Measurements from ENCODE around the gene SMPDL3B. TPM values are rescaled to one million over a fixed set of nuclear protein-coding genes. Genes with fewer than 3 reads are reported as not detected.
"Not testable (repeated sequence)": the region's sequence is repeated elsewhere in the genome, so short reads cannot be mapped to it uniquely, and the experiment has no call there.

Gene SMPDL3B
- total RNA-seq, 1 donor from 2014 or later: not detected

GRCh38 chr1:27994060-27994459 lies 59.3 kb downstream of the SMPDL3B start:
- intact Hi-C loops (cut with DNase I): no loop called here
- Histone ChIP-seq H3K27ac (no peak overlapping the region), H3K4me3 (no peak overlapping the region), H3K36me3 (peaks cover 57 to 84% of the 10 kb centered on the region in 2 donors), H3K9me3 (no peaks in the 10 kb centered on the region), H3K4me1 (no peaks in the 10 kb centered on the region), H3K27me3 (no peaks in the 10 kb centered on the region)
- no peak for TF ChIP-seq CTCF (IDR thresholded peaks at IDR 0.05)
- DNase-seq (ENCODE audit: low spot score in 2 of 2): no peak

GRCh38 chr1:27994526-27994925 lies 59.7 kb downstream of the SMPDL3B start:
- DNase-seq (ENCODE audit: low spot score in 2 of 2): not testable (repeated sequence)
- peaks cover 52 to 84% of the 10 kb centered on the region in 2 donors for H3K36me3 ChIP-seq

GRCh38 chr1:27999055-27999454 lies 64.3 kb downstream of the SMPDL3B start:
- Histone ChIP-seq H3K9me3 (no peaks in the 10 kb centered on the region), H3K36me3 (peaks cover 55 to 89% of the 10 kb centered on the region in 2 donors), H3K4me3 (no peak overlapping the region), H3K4me1 (no peaks in the 10 kb centered on the region), H3K27me3 (no peaks in the 10 kb centered on the region), H3K27ac (no peak overlapping the region)
- no peak for DNase-seq (ENCODE audit: low spot score in 2 of 2)
- intact Hi-C loops (cut with DNase I): no loop called here
- TF ChIP-seq CTCF (IDR thresholded peaks at IDR 0.05): no peak

More at GRCh38 chr1:27994526-27994925, 59.7 kb downstream of the SMPDL3B start:
- intact Hi-C loops (cut with DNase I); H3K4me3 ChIP-seq; H3K27ac ChIP-seq; H3K27me3 ChIP-seq; H3K9me3 ChIP-seq; H3K4me1 ChIP-seq: not testable (repeated sequence)

- intact Hi-C loops (cut with DNase I): no loop called here
- no peaks in the 10 kb centered on the region for H3K4me1 ChIP-seq
- H3K36me3 ChIP-seq: peaks cover 31 to 68% of the 10 kb centered on the region in 2 donors
- H3K4me3 ChIP-seq: no peak overlapping the region
- no peaks in the 10 kb centered on the region for H3K9me3 ChIP-seq
- no peak for DNase-seq (ENCODE audit: low spot score in 2 of 2)
- no peaks in the 10 kb centered on the region for H3K27me3 ChIP-seq
- no peak for TF ChIP-seq CTCF (IDR thresholded peaks at IDR 0.05)
- H3K27ac ChIP-seq: no peak overlapping the region
Observed at GRCh38 chr1:28002600-28002999, 67.8 kb downstream of the SMPDL3B start.

GRCh38 chr1:28003117-28003516 lies 68.3 kb downstream of the SMPDL3B start:
- H3K4me3 ChIP-seq; H3K9me3 ChIP-seq; H3K27me3 ChIP-seq; H3K27ac ChIP-seq; DNase-seq (ENCODE audit: low spot score in 2 of 2); intact Hi-C loops (cut with DNase I); H3K4me1 ChIP-seq: not testable (repeated sequence)
- peaks cover 26 to 63% of the 10 kb centered on the region in 2 donors for H3K36me3 ChIP-seq

Other genes starting within 250 kb of the SMPDL3B start
- 3.4 TPM for gene FAM76A, start 209.0 kb upstream of the SMPDL3B start, total RNA-seq
- 91.9 TPM for gene STX12, start 161.8 kb upstream of the SMPDL3B start, total RNA-seq
- 7.1 TPM for gene PPP1R8, start 104.2 kb upstream of the SMPDL3B start, total RNA-seq
- 206 TPM for gene THEMIS2, start 62.5 kb upstream of the SMPDL3B start, total RNA-seq
- gene RPA2, start 20.4 kb upstream of the SMPDL3B start, total RNA-seq: 36.8 TPM
- 15.6 TPM for gene XKR8, start 25.0 kb downstream of the SMPDL3B start, total RNA-seq
- 52.6 TPM for gene EYA3, start 153.6 kb downstream of the SMPDL3B start, total RNA-seq
- gene PTAFR, start 241.7 kb downstream of the SMPDL3B start, total RNA-seq: 13.1 TPM

All from ascending aorta (tissue), 2 donors.